ENCODE results near the gene S100A5.

S100A5 gene

GRCh38 chr1:153539395-153540093, 1.2 kb downstream of the S100A5 start (continued):
- TF ChIP-seq KLF17 (tag by site-specific recombination; IDR thresholded peaks at IDR 0.05), result no peak
- TF ChIP-seq ZNF292 (tag by site-specific recombination; IDR thresholded peaks at IDR 0.05; ENCODE audit: borderline replicate concordance, low read depth), result no peak
- no peak for TF ChIP-seq ZNF580 (tag by site-specific recombination; IDR thresholded peaks at IDR 0.05)
- TF ChIP-seq ZNF354C (tag by site-specific recombination; IDR thresholded peaks at IDR 0.05; ENCODE audit: borderline replicate concordance, low read depth), result no peak
- TF ChIP-seq KLF8 (tag by site-specific recombination; IDR thresholded peaks at IDR 0.05), result no peak
- TF ChIP-seq ZNF600 (tag by site-specific recombination; IDR thresholded peaks at IDR 0.05), result no peak
- no peak for TF ChIP-seq ZBTB1 (tag by site-specific recombination; IDR thresholded peaks at IDR 0.05)

GRCh38 chr1:153538315-153538821, 2.4 kb downstream of the S100A5 start:
- Histone ChIP-seq H3K4me3 (ENCODE audit: low read depth, low read length) (no peak overlapping the region), H3K36me3 (ENCODE audit: control insufficient read depth in 2 of 2, insufficient read depth in 1 of 2, low read length in 2 of 2) (no peaks in the 10 kb centered on the region), H3K27ac (ENCODE audit: extremely low read depth, low read depth, low read length) (no peak overlapping the region), H3K4me1 (ENCODE audit: control insufficient read depth, insufficient read depth, low read length) (no peaks in the 10 kb centered on the region), H3K9me3 (ENCODE audit: control insufficient read depth, insufficient read depth, low read depth, low read length) (no peaks in the 10 kb centered on the region)
- POLR2A ChIA-PET, result no interaction called here
- CTCF ChIA-PET, result no interaction called here
- no peak for TF ChIP-seq ZNF10 (tag by site-specific recombination; IDR thresholded peaks at IDR 0.05)
- TF ChIP-seq KLF17 (tag by site-specific recombination; IDR thresholded peaks at IDR 0.05), result peak; percentile 33; the same call in 1 of the 2 replicates
- 0 out of 2 replicates have a peak, but pooled peaks have one; percentile 29 for TF ChIP-seq ZBTB8A (tag by site-specific recombination; IDR thresholded peaks at IDR 0.05)
- no peak for TF ChIP-seq ZNF354C (tag by site-specific recombination; IDR thresholded peaks at IDR 0.05; ENCODE audit: borderline replicate concordance, low read depth)
- 0 out of 2 replicates have a peak, but pooled peaks have one; percentile 10 for TF ChIP-seq IKZF3 (tag by site-specific recombination; IDR thresholded peaks at IDR 0.05)
- TF ChIP-seq SCRT1 (tag by site-specific recombination; IDR thresholded peaks at IDR 0.05; ENCODE audit: borderline replicate concordance), result 0 out of 2 replicates have a peak, but pooled peaks have one; percentile 24
- TF ChIP-seq ZNF140 (tag by site-specific recombination; IDR thresholded peaks at IDR 0.05), result no peak
- peak; percentile 76 for TF ChIP-seq SCRT2 (tag by site-specific recombination; IDR thresholded peaks at IDR 0.05)
- TF ChIP-seq ZNF561 (tag by site-specific recombination; IDR thresholded peaks at IDR 0.05; ENCODE audit: borderline replicate concordance), result no peak
- TF ChIP-seq, protein P1, sequence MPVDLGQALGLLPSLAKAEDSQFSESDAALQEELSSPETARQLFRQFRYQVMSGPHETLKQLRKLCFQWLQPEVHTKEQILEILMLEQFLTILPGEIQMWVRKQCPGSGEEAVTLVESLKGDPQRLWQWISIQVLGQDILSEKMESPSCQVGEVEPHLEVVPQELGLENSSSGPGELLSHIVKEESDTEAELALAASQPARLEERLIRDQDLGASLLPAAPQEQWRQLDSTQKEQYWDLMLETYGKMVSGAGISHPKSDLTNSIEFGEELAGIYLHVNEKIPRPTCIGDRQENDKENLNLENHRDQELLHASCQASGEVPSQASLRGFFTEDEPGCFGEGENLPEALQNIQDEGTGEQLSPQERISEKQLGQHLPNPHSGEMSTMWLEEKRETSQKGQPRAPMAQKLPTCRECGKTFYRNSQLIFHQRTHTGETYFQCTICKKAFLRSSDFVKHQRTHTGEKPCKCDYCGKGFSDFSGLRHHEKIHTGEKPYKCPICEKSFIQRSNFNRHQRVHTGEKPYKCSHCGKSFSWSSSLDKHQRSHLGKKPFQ (tag by site-specific recombination; IDR thresholded peaks at IDR 0.05), result no peak
- TF ChIP-seq ZNF394 (tag by site-specific recombination; IDR thresholded peaks at IDR 0.05; ENCODE audit: borderline replicate concordance), result no peak
- TF ChIP-seq ZNF510 (tag by site-specific recombination; IDR thresholded peaks at IDR 0.05; ENCODE audit: insufficient replicate concordance), result no peak
- no peak for TF ChIP-seq ZNF274 (IDR thresholded peaks at IDR 0.05; ENCODE audit: low read length)
- TF ChIP-seq ZNF274 (tag by site-specific recombination; IDR thresholded peaks at IDR 0.05; ENCODE audit: borderline replicate concordance), result no peak
- no peak for TF ChIP-seq ZNF792 (tag by site-specific recombination; IDR thresholded peaks at IDR 0.05)
- TF ChIP-seq SP2 (tag by site-specific recombination; IDR thresholded peaks at IDR 0.05), result peak; percentile 29
- TF ChIP-seq, protein P2, sequence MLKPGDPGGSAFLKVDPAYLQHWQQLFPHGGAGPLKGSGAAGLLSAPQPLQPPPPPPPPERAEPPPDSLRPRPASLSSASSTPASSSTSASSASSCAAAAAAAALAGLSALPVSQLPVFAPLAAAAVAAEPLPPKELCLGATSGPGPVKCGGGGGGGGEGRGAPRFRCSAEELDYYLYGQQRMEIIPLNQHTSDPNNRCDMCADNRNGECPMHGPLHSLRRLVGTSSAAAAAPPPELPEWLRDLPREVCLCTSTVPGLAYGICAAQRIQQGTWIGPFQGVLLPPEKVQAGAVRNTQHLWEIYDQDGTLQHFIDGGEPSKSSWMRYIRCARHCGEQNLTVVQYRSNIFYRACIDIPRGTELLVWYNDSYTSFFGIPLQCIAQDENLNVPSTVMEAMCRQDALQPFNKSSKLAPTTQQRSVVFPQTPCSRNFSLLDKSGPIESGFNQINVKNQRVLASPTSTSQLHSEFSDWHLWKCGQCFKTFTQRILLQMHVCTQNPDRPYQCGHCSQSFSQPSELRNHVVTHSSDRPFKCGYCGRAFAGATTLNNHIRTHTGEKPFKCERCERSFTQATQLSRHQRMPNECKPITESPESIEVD (tag by site-specific recombination; IDR thresholded peaks at IDR 0.05), result no peak
- 0 out of 2 replicates have a peak, but pooled peaks have one; percentile 22 for TF ChIP-seq SP3 (tag by site-specific recombination; IDR thresholded peaks at IDR 0.05)
- peak; percentile 64 for TF ChIP-seq KLF1 (tag by site-specific recombination; IDR thresholded peaks at IDR 0.05)
- TF ChIP-seq ZNF266 (tag by site-specific recombination; IDR thresholded peaks at IDR 0.05; ENCODE audit: low read depth), result no peak
- no peak for TF ChIP-seq ZNF175 (tag by site-specific recombination; IDR thresholded peaks at IDR 0.05)
- TF ChIP-seq ZBTB1 (tag by site-specific recombination; IDR thresholded peaks at IDR 0.05), result no peak
- no peak for TF ChIP-seq MEIS1 (CRISPR knock-in tag; IDR thresholded peaks at IDR 0.05; ENCODE audit: borderline replicate concordance)
- TF ChIP-seq, protein P3, sequence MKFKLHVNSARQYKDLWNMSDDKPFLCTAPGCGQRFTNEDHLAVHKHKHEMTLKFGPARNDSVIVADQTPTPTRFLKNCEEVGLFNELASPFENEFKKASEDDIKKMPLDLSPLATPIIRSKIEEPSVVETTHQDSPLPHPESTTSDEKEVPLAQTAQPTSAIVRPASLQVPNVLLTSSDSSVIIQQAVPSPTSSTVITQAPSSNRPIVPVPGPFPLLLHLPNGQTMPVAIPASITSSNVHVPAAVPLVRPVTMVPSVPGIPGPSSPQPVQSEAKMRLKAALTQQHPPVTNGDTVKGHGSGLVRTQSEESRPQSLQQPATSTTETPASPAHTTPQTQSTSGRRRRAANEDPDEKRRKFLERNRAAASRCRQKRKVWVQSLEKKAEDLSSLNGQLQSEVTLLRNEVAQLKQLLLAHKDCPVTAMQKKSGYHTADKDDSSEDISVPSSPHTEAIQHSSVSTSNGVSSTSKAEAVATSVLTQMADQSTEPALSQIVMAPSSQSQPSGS (tag by site-specific recombination; IDR thresholded peaks at IDR 0.05; ENCODE audit: low read depth), result no peak
- no peak for TF ChIP-seq ZNF785 (tag by site-specific recombination; IDR thresholded peaks at IDR 0.05)
